ENCODE data around the gene CHSY1. TPM values are rescaled to one million over a fixed set of nuclear protein-coding genes. Genes with fewer than 3 reads are reported as not detected.

The CHSY1 gene
- polyA plus RNA-seq, 1 donor from 2014 or later = 16.1 TPM

GRCh38 chr15:101256757-101257156 is 4.9 kb upstream of the CHSY1 start:
- Histone ChIP-seq H3K9me2 (ENCODE audit: insufficient read depth, low read length) (no peaks in the 10 kb centered on the region), H3F3A (ENCODE audit: insufficient read depth, low read length, poor library complexity, severe bottlenecking) (no peaks in the 10 kb centered on the region), H4K20me1 (ENCODE audit: insufficient read depth) (no peaks in the 10 kb centered on the region), H3K4me2 (ENCODE audit: low read length) (no peak overlapping the region), H3K27me3 (ENCODE audit: insufficient read depth, low read depth, low read length) (no peaks in the 10 kb centered on the region), H3K27ac (ENCODE audit: low read length) (no peak overlapping the region), H3K4me3 (ENCODE audit: low read length) (no peak overlapping the region), H3K9me3 (ENCODE audit: low read length) (no peaks in the 10 kb centered on the region), H3K9ac (ENCODE audit: low read length) (no peak overlapping the region), H3K79me2 (replicated peaks; ENCODE audit: insufficient read depth, low read length) (no peaks in the 10 kb centered on the region), H2AFZ (ENCODE audit: low read depth, low read length) (no peak overlapping the region), H3K36me3 (ENCODE audit: insufficient read depth, low read length) (no peaks in the 10 kb centered on the region)
- no peak for TF ChIP-seq REST (IDR thresholded peaks at IDR 0.05; ENCODE audit: borderline replicate concordance)
- TF ChIP-seq EZH2 (IDR thresholded peaks at IDR 0.05; ENCODE audit: borderline replicate concordance, insufficient read depth, low read length, poor library complexity, severe bottlenecking) = no peak
- TF ChIP-seq POLR2AphosphoS5 (IDR thresholded peaks at IDR 0.05) = no peak

GRCh38 chr15:101255615-101256241 is 3.9 kb upstream of the CHSY1 start:
- H2AFZ ChIP-seq (ENCODE audit: low read depth, low read length) = no peak overlapping the region

More at GRCh38 chr15:101255615-101256241, 3.9 kb upstream of the CHSY1 start:
- H4K20me1 ChIP-seq (ENCODE audit: insufficient read depth) = no peaks in the 10 kb centered on the region
- no peaks in the 10 kb centered on the region for H3F3A ChIP-seq (ENCODE audit: insufficient read depth, low read length, poor library complexity, severe bottlenecking)
- no peak overlapping the region for H3K4me2 ChIP-seq (ENCODE audit: low read length)
- no peak overlapping the region for H3K27ac ChIP-seq (ENCODE audit: low read length)
- H3K9me3 ChIP-seq (ENCODE audit: low read length) = no peaks in the 10 kb centered on the region
- H3K36me3 ChIP-seq (ENCODE audit: insufficient read depth, low read length) = no peaks in the 10 kb centered on the region
- no peaks in the 10 kb centered on the region for H3K27me3 ChIP-seq (ENCODE audit: insufficient read depth, low read depth, low read length)
- H3K79me2 ChIP-seq (replicated peaks; ENCODE audit: insufficient read depth, low read length) = peaks cover under 1% of the 10 kb centered on the region
- H3K4me3 ChIP-seq (ENCODE audit: low read length) = no peak overlapping the region
- no peaks in the 10 kb centered on the region for H3K9me2 ChIP-seq (ENCODE audit: insufficient read depth, low read length)
- TF ChIP-seq SMC3 (conservative IDR thresholded peaks at IDR 0.05; ENCODE audit: poor library complexity) = no peak
- TF ChIP-seq RAD21 (conservative IDR thresholded peaks at IDR 0.05) = no peak
- no peak for TF ChIP-seq REST (IDR thresholded peaks at IDR 0.05; ENCODE audit: borderline replicate concordance)
- no peak for TF ChIP-seq MXI1 (conservative IDR thresholded peaks at IDR 0.05; ENCODE audit: poor library complexity, severe bottlenecking)
- no peak for TF ChIP-seq CTCF (IDR thresholded peaks at IDR 0.05; ENCODE audit: poor library complexity, severe bottlenecking)
- no peak for TF ChIP-seq EP300 (conservative IDR thresholded peaks at IDR 0.05; ENCODE audit: poor library complexity, severe bottlenecking)
- no peak for TF ChIP-seq POLR2AphosphoS5 (IDR thresholded peaks at IDR 0.05)
- no peak for TF ChIP-seq EZH2 (IDR thresholded peaks at IDR 0.05; ENCODE audit: borderline replicate concordance, insufficient read depth, low read length, poor library complexity, severe bottlenecking)
- no peak for TF ChIP-seq TAF1 (IDR thresholded peaks at IDR 0.05; ENCODE audit: low read depth)
- H3K9ac ChIP-seq (ENCODE audit: low read length) = no peak overlapping the region

Data from neural cell (in vitro differentiated cells).